ENCODE results near the gene IRF9. TPM values are rescaled to one million over a fixed set of nuclear protein-coding genes. Genes with fewer than 3 reads are reported as not detected.
A peak's percentile ranks its signal among the peaks of the same experiment; 100 is the strongest.
"Not testable (repeated sequence)": the region's sequence is repeated elsewhere in the genome, so short reads cannot be mapped to it uniquely, and the experiment has no call there.

The IRF9 gene
- total RNA-seq, 2 experiments from 2014 or later, result 112 to 118 TPM

GRCh38 chr14:24198814-24199524 lies 37.9 kb downstream of the IRF9 start:
- POLR2A ChIA-PET, result interaction anchor here (1.1 kb wide), 2 partner anchors 11 to 15 kb away, joined by 3 read pairs; no protein-coding TSS in a partner anchor
- intact Hi-C loops (cut with micrococcal nuclease), result no loop called here
- Mint-ChIP-seq H3K36me3 (ENCODE audit: low read depth) (peaks cover 60% of the 10 kb centered on the region), H3K27me3 (no peaks in the 10 kb centered on the region), H3K4me1 (ENCODE audit: low read depth) (peaks cover 42% of the 10 kb centered on the region), H3K9me3 (peaks cover 17% of the 10 kb centered on the region), H3K4me3 (no peak overlapping the region), H3K27ac (peak overlapping the region; percentile 60)
- TF ChIP-seq CTCF (IDR thresholded peaks at IDR 0.05), result no peak
- ATAC-seq (no peak), DNase-seq (no peak)
- CTCF ChIA-PET, result interaction anchor here (0.9 to 1.8 kb wide), 3 partner anchors 38 to 135 kb away, joined by 3 to 9 read pairs (median 4); partner anchors contain the start of gene IRF9

GRCh38 chr14:24202538-24202937 lies 41.5 kb downstream of the IRF9 start:
- H3K4me3 Mint-ChIP-seq; intact Hi-C loops (cut with micrococcal nuclease); ATAC-seq; H3K27me3 Mint-ChIP-seq; H3K27ac Mint-ChIP-seq; DNase-seq: not testable (repeated sequence)
- Mint-ChIP-seq H3K36me3 (ENCODE audit: low read depth) (peaks cover 76% of the 10 kb centered on the region), H3K9me3 (peaks cover 17% of the 10 kb centered on the region), H3K4me1 (ENCODE audit: low read depth) (peaks cover 49% of the 10 kb centered on the region)
- ChIA-PET CTCF (interaction anchor here (1.1 to 1.8 kb wide), 3 partner anchors 42 to 105 kb away, joined by 3 to 5 read pairs (median 4); partner anchors contain the start of gene CIDEB), POLR2A (interaction anchor here (1.0 kb wide), 1 partner anchor 11 kb away, joined by 3 read pairs; the partner anchor contains the start of gene CHMP4A)

- ChIA-PET POLR2A (interaction anchor here (1.0 to 8.5 kb wide), 4 partner anchors 8 to 42 kb away, joined by 3 to 58 read pairs (median 4); partner anchors contain the start of genes CHMP4A, IRF9 and TM9SF1), CTCF (interaction anchor here (1.1 to 1.8 kb wide), 3 partner anchors 43 to 104 kb away, joined by 3 to 5 read pairs (median 4); partner anchors contain the start of gene CIDEB)
- H3K27ac Mint-ChIP-seq, result not testable (repeated sequence)
These were observed 42.3 kb downstream of the IRF9 start for GRCh38 chr14:24203249-24203886.

DNA sequence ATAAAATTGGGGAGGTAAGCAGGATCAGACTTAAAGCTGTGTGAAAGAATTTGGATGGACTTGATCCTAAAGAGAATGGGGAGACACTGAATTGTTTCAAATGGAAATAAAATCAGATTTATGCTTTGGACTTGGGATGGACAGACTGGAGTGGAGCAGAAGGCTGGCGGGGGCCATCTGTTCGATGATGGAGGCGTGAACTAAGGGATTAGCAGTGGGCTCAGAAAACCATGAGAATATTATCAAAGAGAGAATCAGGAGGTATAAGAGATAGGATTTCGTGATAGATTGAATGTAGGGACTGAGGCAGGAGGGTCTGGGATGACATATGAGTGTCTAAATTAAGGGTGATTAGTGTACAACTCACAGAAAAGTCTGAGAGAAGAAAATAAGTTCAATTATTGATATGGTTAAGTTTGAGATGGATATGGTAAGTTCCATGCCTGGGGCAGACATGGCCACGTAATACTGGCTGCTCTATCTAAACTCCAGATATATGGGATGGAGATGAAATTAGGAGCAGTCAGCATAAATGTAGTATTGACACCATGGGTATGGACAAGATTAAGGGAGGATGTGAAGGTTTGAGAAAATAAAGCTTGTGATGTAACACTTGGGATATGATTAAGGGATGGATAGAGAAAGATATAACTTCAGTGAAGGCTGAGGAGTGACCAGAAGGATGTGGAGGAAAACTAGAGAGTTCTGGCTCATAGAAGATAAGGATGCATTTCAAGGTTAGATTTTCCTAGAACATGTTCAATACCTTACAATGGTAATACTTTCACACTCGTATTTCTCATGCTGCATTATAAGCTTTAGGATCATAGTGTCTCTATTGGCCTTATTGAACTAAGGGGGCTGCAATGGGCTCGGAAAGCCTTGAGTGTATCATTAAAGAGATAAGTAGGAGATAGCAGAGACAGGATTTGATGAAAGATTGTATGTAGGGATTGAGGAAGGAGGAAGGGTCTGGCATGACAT lies 43.4 kb downstream of the IRF9 start:
- CTCF ChIA-PET, result interaction anchor here (1.8 kb wide), 2 partner anchors 44 to 103 kb away, joined by 4 to 5 read pairs; partner anchors contain the start of gene CIDEB
- POLR2A ChIA-PET, result interaction anchor here (1.0 to 8.5 kb wide), 5 partner anchors 9 to 227 kb away, joined by 3 to 58 read pairs (median 4); partner anchors contain the start of genes CHMP4A, IRF9, MDP1 and TM9SF1

More at GRCh38 chr14:24203249-24203886, 42.3 kb downstream of the IRF9 start:
- H3K27me3 Mint-ChIP-seq; ATAC-seq; intact Hi-C loops (cut with micrococcal nuclease); DNase-seq; H3K4me3 Mint-ChIP-seq: not testable (repeated sequence)
- Mint-ChIP-seq H3K36me3 (ENCODE audit: low read depth) (peaks cover 82% of the 10 kb centered on the region), H3K9me3 (peaks cover 17% of the 10 kb centered on the region), H3K4me1 (ENCODE audit: low read depth) (peaks cover 53% of the 10 kb centered on the region)

More for the DNA sequence above, 43.4 kb downstream of the IRF9 start:
- DNase-seq, result no peak
- H3K4me1 Mint-ChIP-seq (ENCODE audit: low read depth), result peaks cover 44% of the 10 kb centered on the region
- ATAC-seq, result no peak
- no peaks in the 10 kb centered on the region for H3K27me3 Mint-ChIP-seq
- peaks cover 13% of the 10 kb centered on the region for H3K9me3 Mint-ChIP-seq
- TF ChIP-seq CTCF (IDR thresholded peaks at IDR 0.05), result no peak
- H3K4me3 Mint-ChIP-seq, result no peak overlapping the region
- H3K36me3 Mint-ChIP-seq (ENCODE audit: low read depth), result peaks cover 77% of the 10 kb centered on the region
- H3K27ac Mint-ChIP-seq, result peak overlapping the region; percentile 7
- intact Hi-C loops (cut with micrococcal nuclease), result no loop called here
